Stimulated activated CD4-positive, alpha-beta T cell treated with anti-CD3 and anti-CD28 coated beads, Interleukin-4, amount 100 ng/mL, for 4 hours (primary cell): Measurements from ENCODE around the gene MCEE.
"Not testable (repeated sequence)": the region's sequence is repeated elsewhere in the genome, so short reads cannot be mapped to it uniquely, and the experiment has no call there.

Source experiments
- DNase-seq, 2 experiments: peaks; one replicate each; pipeline ENCODE4 v3.0.0-alpha.2; 2020

MCEE gene

GRCh38 chr2:71130152-71130904, at the start of gene MCEE, which contains the start of gene MPHOSPH10:
Gene MCEE (minus strand): TSS chr2:71130229. CDS start chr2:71130219, 10 bp downstream.
Gene MPHOSPH10 (plus strand): TSS chr2:71130634. CDS start chr2:71130666, 32 bp downstream.
- DNase-seq = peak; percentile 85 to 89

GRCh38 chr2:71178836-71179235, 48.8 kb upstream of the MCEE start:
- not testable (repeated sequence) for DNase-seq

GRCh38 chr2:71174207-71174606, 44.2 kb upstream of the MCEE start:
- no peak for DNase-seq

GRCh38 chr2:71173096-71173495, 43.1 kb upstream of the MCEE start:
- no peak for DNase-seq

- DNase-seq = no peak
Measured at GRCh38 chr2:71166812-71167211, 36.8 kb upstream of the MCEE start.

GRCh38 chr2:71157124-71157793, 27.2 kb upstream of the MCEE start:
- DNase-seq = peak; percentile 37 to 57

GRCh38 chr2:71156573-71156972, 26.5 kb upstream of the MCEE start:
- DNase-seq = no peak

GRCh38 chr2:71155846-71156245, 25.8 kb upstream of the MCEE start:
- no peak for DNase-seq

GRCh38 chr2:71154798-71155197, 24.8 kb upstream of the MCEE start:
- DNase-seq = no peak

GRCh38 chr2:71154279-71154678, 24.2 kb upstream of the MCEE start:
- no peak for DNase-seq

- no peak for DNase-seq
Measured at GRCh38 chr2:71153585-71154224, 23.7 kb upstream of the MCEE start.

GRCh38 chr2:71151620-71152019, 21.6 kb upstream of the MCEE start:
- no peak for DNase-seq

- no peak for DNase-seq
Measured at GRCh38 chr2:71150082-71150816, 20.2 kb upstream of the MCEE start.

- DNase-seq = no peak
Measured at GRCh38 chr2:71148506-71149063, 18.6 kb upstream of the MCEE start.

- no peak for DNase-seq
Measured at GRCh38 chr2:71143782-71144181, 13.8 kb upstream of the MCEE start.

- no peak for DNase-seq
Measured at GRCh38 chr2:71136174-71136573, 6.1 kb upstream of the MCEE start.

- DNase-seq = no peak
Measured at GRCh38 chr2:71133603-71134002, 3.6 kb upstream of the MCEE start.

GRCh38 chr2:71131387-71132166, 1.5 kb upstream of the MCEE start:
- not testable (repeated sequence) for DNase-seq

GRCh38 chr2:71130905-71131244, 846 bp upstream of the MCEE start:
- DNase-seq = no peak

- DNase-seq = no peak
Measured at GRCh38 chr2:71129902-71130151, 202 bp downstream of the MCEE start.

- no peak for DNase-seq
Measured at GRCh38 chr2:71129114-71129901, 721 bp downstream of the MCEE start.

GRCh38 chr2:71126957-71127356, 3.1 kb downstream of the MCEE start:
- DNase-seq = no peak
